A172 (cell line): ENCODE measurements around the gene CLIP4. TPM values are rescaled to one million over a fixed set of nuclear protein-coding genes. Genes with fewer than 3 reads are reported as not detected.
A peak's percentile ranks its signal among the peaks of the same experiment; 100 is the strongest.

Experiments
- DNase-seq: peaks from one replicate; pipeline ENCODE4 v3.0.0-alpha.2; 2015; ENCODE audit warnings: low spot score
- total RNA-seq: library from RNA; depleted of rRNA; stranded (reverse); fragments of >200 nt; shearing (Covaris generic); gene quantifications from 2 replicates; pipeline ENCODE4 v1.2.3, GENCODE V29; 2014; rRNA removed

Gene CLIP4, protein sequence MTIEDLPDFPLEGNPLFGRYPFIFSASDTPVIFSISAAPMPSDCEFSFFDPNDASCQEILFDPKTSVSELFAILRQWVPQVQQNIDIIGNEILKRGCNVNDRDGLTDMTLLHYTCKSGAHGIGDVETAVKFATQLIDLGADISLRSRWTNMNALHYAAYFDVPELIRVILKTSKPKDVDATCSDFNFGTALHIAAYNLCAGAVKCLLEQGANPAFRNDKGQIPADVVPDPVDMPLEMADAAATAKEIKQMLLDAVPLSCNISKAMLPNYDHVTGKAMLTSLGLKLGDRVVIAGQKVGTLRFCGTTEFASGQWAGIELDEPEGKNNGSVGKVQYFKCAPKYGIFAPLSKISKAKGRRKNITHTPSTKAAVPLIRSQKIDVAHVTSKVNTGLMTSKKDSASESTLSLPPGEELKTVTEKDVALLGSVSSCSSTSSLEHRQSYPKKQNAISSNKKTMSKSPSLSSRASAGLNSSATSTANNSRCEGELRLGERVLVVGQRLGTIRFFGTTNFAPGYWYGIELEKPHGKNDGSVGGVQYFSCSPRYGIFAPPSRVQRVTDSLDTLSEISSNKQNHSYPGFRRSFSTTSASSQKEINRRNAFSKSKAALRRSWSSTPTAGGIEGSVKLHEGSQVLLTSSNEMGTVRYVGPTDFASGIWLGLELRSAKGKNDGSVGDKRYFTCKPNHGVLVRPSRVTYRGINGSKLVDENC
- total RNA-seq, result 26.9 and 40.2 TPM in 2 replicates

DNA sequence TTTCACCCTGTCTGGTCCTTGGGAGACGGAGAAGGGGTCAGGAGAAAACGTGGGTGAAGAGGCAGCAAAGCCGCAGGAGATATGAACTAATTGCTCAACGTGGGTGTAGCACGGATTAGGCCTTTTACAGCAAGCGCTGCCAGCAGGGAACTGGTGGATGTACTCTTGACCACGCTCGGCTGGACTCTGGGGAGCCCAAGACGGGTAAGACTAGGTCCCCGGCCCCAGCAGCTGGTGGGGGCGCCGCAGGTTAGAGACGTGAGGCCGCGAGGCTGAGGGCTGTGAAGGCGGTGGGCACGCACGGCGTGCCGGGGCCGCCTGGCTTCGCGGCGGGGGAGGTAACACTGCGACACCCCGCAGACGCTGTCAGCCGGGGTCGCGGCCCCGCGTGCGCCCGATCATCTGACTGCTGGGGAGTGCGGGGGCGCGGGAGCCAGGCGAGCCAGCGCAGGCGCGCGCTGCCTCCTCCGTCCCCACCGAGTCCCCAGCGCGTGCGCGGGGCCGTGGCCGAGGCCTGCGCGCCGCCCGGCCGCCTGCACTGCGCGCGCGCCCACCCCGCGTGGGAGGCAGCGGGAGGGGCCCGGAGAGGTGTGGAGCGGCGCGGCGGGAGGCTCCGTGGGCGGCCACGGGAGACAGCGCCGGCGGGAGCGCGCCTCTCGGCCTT, at the start of gene CLIP4:
Gene CLIP4, plus strand, starts transcription at position 470 of the 664 bp plus-strand sequence. CDS start 5,974 bp downstream, outside the sequence.
- peak; percentile 19 for DNase-seq

DNA sequence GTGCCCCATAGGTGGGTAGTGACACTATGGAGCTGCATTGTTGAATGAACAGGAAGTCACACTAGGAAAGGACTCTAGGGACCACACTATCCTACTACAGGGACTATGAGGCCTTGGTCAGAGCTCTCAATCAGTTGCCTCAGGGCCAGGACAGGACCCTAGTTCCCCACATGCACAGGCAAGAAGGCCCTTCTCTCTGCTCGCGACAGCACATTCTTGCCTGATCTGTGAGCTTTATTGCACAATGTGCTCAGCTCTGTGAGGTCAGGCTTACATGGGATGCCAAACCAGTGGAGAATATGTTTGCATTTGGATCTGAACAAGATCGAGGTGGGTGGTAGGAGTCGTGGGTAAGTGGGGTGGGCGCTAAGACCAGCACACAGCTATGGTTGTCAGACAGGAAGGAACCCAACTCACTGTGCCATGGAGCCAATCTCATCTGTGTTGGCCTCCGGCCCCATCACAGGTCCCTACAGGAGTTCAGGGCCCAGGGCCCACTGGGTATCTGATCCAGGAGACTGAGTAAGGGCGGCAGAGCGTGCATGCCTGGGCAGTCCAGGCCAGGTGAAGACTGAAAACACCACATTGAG, 48.8 kb upstream of the CLIP4 start:
- no peak for DNase-seq

DNA sequence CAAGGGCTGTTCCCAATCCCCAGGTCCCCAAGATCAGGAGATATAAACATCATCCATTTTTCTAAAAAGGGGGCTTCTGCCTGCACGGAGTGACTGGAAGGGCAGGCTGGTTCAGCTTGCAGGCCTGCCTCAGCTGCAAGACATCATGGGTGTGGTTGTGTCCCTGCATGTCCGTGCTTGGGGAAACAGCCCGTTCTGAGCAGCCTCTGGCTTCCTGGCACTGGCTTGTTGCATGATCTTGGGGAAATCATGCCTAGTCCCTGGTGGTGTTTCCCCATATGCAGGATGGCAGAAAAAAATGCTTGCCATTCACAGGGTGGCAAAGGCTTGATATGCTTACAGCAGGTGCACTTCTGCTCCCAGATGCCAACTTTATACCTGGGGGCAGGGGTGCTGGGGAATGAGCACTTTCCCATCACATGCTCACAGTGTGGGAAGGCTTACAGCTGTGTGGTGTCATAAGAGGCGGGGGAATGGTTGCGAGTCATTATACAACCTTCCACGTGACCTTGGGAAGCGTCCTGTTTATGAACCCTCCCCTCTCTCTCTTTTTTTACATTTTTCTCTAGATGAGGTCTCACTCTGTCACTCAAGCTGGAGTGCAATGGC, 48.1 kb upstream of the CLIP4 start:
- DNase-seq, result peak; percentile 46

- no peak for DNase-seq
Observed at GRCh38 chr2:29068513-29068912, 46.7 kb upstream of the CLIP4 start.

DNA sequence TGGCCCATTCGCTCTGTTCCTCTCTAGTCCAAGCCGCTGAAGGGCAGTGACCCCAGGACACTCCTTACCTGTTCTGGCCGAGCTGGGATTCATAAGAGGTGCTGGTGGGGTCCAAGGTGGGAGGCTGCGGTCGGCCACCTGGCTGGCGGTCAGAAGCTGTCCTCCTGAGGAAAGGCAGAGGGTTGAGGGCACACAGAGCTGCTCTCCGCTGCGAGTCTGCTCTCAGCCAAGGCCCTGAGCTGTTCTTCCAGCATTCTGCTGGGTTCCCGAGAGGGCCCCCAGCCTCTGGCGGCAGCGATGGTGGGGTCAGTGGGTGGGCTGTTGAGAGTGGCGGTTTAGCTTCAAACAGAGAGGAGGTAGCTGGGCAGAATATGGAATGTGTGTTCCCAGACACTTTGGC, 44.7 kb upstream of the CLIP4 start:
- no peak for DNase-seq

- DNase-seq, result no peak
Observed at GRCh38 chr2:29071032-29071975, 43.9 kb upstream of the CLIP4 start.

DNA sequence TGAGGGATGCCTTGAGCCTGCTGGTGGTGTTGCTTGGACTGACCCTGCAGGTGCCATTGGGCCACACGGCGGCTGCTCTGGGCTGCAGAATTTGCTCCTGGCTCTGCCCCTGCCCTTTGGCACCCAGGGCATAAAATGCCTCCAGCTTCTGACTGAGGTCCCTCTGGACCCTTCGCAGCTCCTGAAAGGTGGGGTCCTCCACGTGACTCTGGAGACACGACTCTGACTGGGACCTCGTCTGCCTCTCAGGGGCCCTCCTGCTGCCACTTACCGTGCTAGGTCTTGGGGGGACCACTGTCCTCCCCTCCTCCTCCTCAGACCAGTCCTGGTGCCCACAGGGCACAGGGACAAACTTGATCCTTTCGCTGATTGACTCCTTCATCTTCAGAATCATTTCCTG, 43.0 kb upstream of the CLIP4 start:
- no peak for DNase-seq

GRCh38 chr2:29072971-29073725, 42.1 kb upstream of the CLIP4 start:
- DNase-seq, result no peak

GRCh38 chr2:29073933-29074332, 41.3 kb upstream of the CLIP4 start:
- DNase-seq, result no peak

GRCh38 chr2:29074411-29074810, 40.8 kb upstream of the CLIP4 start, which contains the start of gene PCARE:
PCARE (minus strand) TSS chr2:29074523; CDS start chr2:29074261, 262 bp downstream.
- no peak for DNase-seq

- no peak for DNase-seq
Observed at GRCh38 chr2:29075894-29076705, 39.1 kb upstream of the CLIP4 start.

DNA sequence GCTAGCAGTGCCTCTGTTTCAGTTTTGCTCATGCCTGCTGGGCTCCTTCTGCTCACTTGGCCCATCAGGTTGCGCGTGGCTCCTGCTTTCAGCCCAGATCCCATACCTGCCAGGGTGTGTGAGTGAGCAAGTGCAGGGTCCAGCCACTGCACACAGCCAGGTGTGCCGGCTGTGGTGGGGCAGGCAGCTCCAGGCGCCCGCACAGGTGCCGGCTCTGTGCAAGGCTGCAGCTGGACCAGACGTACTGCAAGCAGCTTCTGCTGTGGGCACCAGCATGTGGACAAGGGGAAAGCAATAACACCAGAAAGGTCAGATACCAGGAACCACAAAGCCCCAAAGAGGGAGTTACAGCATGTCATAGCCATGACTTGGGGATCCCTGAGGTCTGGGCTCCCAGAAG, 35.3 kb upstream of the CLIP4 start:
- DNase-seq, result no peak

DNA sequence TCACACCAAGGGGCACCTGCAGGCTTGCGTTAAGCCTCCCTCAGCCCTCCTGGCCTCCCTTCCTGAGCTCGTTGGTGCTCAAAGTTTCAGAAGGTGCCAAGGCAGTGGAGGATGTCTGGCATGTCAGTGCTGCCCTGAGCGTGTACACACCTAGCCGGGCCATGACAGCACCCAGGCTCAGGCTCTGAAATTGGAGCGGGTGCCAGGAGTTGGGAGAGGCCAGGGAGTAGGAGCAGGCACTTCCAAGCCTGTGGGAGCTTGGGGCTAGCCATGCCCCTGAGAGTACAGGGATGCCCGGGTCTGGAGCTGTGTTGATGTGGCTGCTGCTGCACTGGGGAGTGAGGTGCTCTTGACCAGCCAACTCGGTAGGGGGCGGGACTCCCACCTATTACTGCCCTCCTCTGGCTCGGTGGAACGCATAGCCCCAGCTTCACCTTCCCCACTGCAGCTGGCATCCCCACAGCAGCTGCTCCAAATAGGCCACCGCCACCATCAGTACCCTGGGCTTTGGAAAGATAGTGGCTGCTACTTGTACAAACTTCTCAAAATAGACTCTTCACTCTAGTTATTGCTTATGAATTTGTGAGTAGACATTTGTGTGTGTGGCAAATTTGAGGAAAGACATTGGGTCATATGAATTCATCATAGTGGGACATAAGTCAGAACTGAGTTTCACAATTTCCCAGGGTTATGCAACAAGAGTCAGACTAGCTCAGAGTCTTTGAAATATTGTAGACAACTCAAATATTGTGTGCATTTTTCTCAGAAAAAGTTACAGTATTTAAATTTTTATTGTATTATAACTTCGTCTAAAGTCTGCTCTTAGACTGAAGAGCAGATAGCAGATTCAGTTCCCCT, 34.1 kb upstream of the CLIP4 start:
- no peak for DNase-seq

GRCh38 chr2:29082804-29083495, 32.3 kb upstream of the CLIP4 start:
- DNase-seq, result no peak

GRCh38 chr2:29084554-29084953, 30.7 kb upstream of the CLIP4 start:
- DNase-seq, result no peak

DNA sequence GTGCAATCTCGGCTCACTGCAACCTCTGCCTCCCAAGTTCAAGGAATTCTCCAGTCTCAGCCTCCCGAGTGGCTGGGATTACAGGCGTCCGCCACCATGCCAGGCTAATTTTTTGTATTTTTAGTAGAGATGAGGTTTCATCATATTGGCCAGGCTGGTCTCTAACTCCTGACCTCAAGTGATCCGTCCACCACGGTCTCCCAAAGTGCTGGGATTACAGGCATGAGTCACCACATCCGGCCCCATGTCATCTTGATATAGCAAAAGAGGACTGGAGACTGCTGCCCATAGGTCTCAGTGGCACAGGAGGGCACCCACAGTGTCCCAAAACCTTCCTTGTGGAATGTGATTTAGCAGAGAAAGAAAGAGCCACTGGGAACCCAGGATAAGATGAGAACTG, 24.9 kb upstream of the CLIP4 start:
- DNase-seq, result peak; percentile 80

- no peak for DNase-seq
Observed at GRCh38 chr2:29096969-29097368, 18.2 kb upstream of the CLIP4 start.
